Retina (tissue), 1 donor: ENCODE results near the gene VPS9D1.

ENCODE experiments used
- DNase-seq: peaks from one replicate; pipeline ENCODE4 v3.0.0-alpha.2; 2016

VPS9D1 gene

GRCh38 chr16:89658221-89658879 is 62.3 kb downstream of the VPS9D1 start:
- DNase-seq: no peak

DNA sequence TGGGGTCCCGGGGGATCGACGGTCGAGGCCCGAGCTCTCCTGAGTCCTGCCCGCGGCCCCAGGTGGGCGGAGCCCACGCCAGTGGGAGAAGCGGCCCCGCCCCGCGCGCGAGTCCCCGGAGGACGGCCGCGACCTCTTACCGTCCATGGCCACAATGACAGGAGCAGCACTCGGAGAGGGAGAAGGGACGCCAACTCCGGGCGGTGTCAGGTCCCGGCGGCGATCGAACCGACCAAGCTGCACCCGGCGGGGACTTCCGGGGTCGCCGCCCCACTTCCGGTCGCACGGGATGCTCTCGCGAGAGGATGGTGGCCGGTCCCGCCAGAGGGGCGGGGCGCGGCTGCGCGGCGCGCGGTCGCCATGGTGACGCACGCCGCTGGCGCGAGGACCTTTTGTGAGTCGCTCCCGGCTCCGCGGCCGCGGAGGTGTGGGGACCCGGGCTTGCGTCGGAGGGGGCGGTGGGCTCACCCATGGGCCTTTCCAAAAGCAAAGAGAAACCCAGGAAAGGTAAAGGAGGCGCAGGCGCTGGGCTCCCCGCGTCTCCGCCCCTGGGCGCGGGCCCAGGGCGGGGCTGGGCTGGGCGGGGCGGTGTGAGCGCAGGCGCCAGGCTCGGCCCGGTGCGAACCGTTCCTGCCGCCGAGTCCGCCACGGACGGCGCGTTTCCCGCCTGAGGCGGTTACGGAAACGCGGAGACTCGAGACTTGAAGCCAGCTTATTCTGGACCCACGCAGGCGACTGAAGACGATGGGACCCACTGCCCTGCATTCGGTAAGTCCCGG is 63.1 kb downstream of the VPS9D1 start, which contains the start of the genes CHMP1A and SPATA33:
CHMP1A (minus strand) TSS at position 267 of the 779 bp plus-strand sequence; CDS start at position 147, 120 bp downstream.
SPATA33 (plus strand) TSS at position 395 of the 779 bp plus-strand sequence; CDS start at position 471, 76 bp downstream.
- peak; percentile 97 for DNase-seq
